Activated T-cell treated with anti-CD3 and anti-CD28 coated beads for 24 hours (primary cell): Measurements from ENCODE around the gene RFFL.
"Not testable (repeated sequence)": the region's sequence is repeated elsewhere in the genome, so short reads cannot be mapped to it uniquely, and the experiment has no call there.

Experiments used
- DNase-seq: peaks from one replicate; pipeline ENCODE4 v3.0.0-alpha.2; 2020; ENCODE audit warnings: low read depth

Gene RFFL

GRCh38 chr17:35063514-35064223 lies at the start of gene RFFL:
Gene RFFL (minus strand): TSS chr17:35063707. CDS start chr17:35026553, 37,154 bp downstream.
- peak; percentile 84 for DNase-seq

- not testable (repeated sequence) for DNase-seq
These were observed 47.3 kb upstream of the RFFL start for GRCh38 chr17:35110791-35111190.

- DNase-seq: no peak
These were observed 41.4 kb upstream of the RFFL start for GRCh38 chr17:35104844-35105450.

- DNase-seq: no peak
These were observed 39.8 kb upstream of the RFFL start for GRCh38 chr17:35103271-35103670.

GRCh38 chr17:35101725-35102124 lies 38.2 kb upstream of the RFFL start:
- no peak for DNase-seq

- no peak for DNase-seq
These were observed 37.5 kb upstream of the RFFL start for GRCh38 chr17:35101036-35101435.

GRCh38 chr17:35099908-35100307 lies 36.4 kb upstream of the RFFL start:
- no peak for DNase-seq

- DNase-seq: no peak
These were observed 34.3 kb upstream of the RFFL start for GRCh38 chr17:35097776-35098175.

- DNase-seq: no peak
These were observed 32.2 kb upstream of the RFFL start for GRCh38 chr17:35095741-35096140.

GRCh38 chr17:35094902-35095301 lies 31.4 kb upstream of the RFFL start:
- DNase-seq: no peak

- not testable (repeated sequence) for DNase-seq
These were observed 27.2 kb upstream of the RFFL start for GRCh38 chr17:35090707-35091106.

- peak; percentile 46 for DNase-seq
These were observed 26.2 kb upstream of the RFFL start for GRCh38 chr17:35089586-35090296.

- DNase-seq: peak; percentile 87
These were observed 25.5 kb upstream of the RFFL start for GRCh38 chr17:35088881-35089585.

- DNase-seq: no peak
These were observed 24.9 kb upstream of the RFFL start for GRCh38 chr17:35088356-35088880.

- DNase-seq: no peak
These were observed 24.3 kb upstream of the RFFL start for GRCh38 chr17:35087731-35088355.

GRCh38 chr17:35086931-35087573 lies 23.5 kb upstream of the RFFL start:
- no peak for DNase-seq

- DNase-seq: no peak
These were observed 22.7 kb upstream of the RFFL start for GRCh38 chr17:35086164-35086563.

- no peak for DNase-seq
These were observed 21.5 kb upstream of the RFFL start for GRCh38 chr17:35084987-35085386.

- DNase-seq: no peak
These were observed 19.6 kb upstream of the RFFL start for GRCh38 chr17:35083071-35083470.

- DNase-seq: no peak
These were observed 18.7 kb upstream of the RFFL start for GRCh38 chr17:35082073-35082657.

GRCh38 chr17:35081638-35082037 lies 18.1 kb upstream of the RFFL start:
- no peak for DNase-seq
